GM10248 (cell line): ENCODE data around the gene TATDN2.

Experiments
- CTCF ChIA-PET: fragments of 300-600 bp; sonication (Branson Sonifier 250); formaldehyde crosslinking; extraction: SDS; loops from one replicate; lab custom pipeline; 2021; ENCODE audit warnings: antibody characterized with exemption; lab: Yijun Ruan, JAX
- POLR2A ChIA-PET: fragments of 350-650 bp; sonication (Branson Sonifier 250); formaldehyde crosslinking; extraction: SDS; loops from one replicate; lab custom pipeline; 2020; ENCODE audit warnings: antibody characterized with exemption; lab: Yijun Ruan, JAX
- DNase-seq: peaks from one replicate; pipeline ENCODE4 v3.0.0; 2012; ENCODE audit errors: extremely low spot score
- CTCF ChIP-seq: IDR thresholded peaks from 2 replicates; pipeline ENCODE4 v1.5.1; 2012; ENCODE audit warnings: mild to moderate bottlenecking, low read depth; ENCODE audit errors: extremely low read depth, missing control alignments, control extremely low read depth

The TATDN2 gene

GRCh38 chr3:10245081-10245712 is 3.1 kb upstream of the TATDN2 start:
- ChIA-PET CTCF (interaction anchor here (0.8 kb wide), 1 partner anchor 8 kb away, joined by 3 read pairs; no protein-coding TSS in a partner anchor), POLR2A (no interaction called here)
- no peak for DNase-seq
- no peak for TF ChIP-seq CTCF

- no peak for TF ChIP-seq CTCF
- DNase-seq: no peak
- CTCF ChIA-PET: interaction anchor here (1.0 to 1.8 kb wide), 6 partner anchors 8 to 222 kb away, joined by 3 to 6 read pairs (median 4); partner anchors contain the start of gene FANCD2
- POLR2A ChIA-PET: interaction anchor here (0.5 to 1.0 kb wide), 7 partner anchors 15 to 495 kb away, joined by 3 to 8 read pairs (median 3); no protein-coding TSS in a partner anchor
Observed at GRCh38 chr3:10247679-10248183, 528 bp upstream of the TATDN2 start.

- ChIA-PET POLR2A (interaction anchor here (0.7 kb wide), 1 partner anchor 13 kb away, joined by 4 read pairs; no protein-coding TSS in a partner anchor), CTCF (interaction anchor here (1.3 to 1.8 kb wide), 2 partner anchors 13 to 223 kb away, joined by 3 to 6 read pairs; partner anchors contain the start of gene FANCD2)
- peak; percentile 66 for DNase-seq
- no peak for TF ChIP-seq CTCF
Observed at GRCh38 chr3:10248984-10249748, 907 bp downstream of the TATDN2 start.

- no peak for DNase-seq
- POLR2A ChIA-PET: interaction anchor here (0.7 kb wide), 1 partner anchor 12 kb away, joined by 4 read pairs; no protein-coding TSS in a partner anchor
- CTCF ChIA-PET: no interaction called here
- TF ChIP-seq CTCF: no peak
Observed at GRCh38 chr3:10249833-10250232, 1.6 kb downstream of the TATDN2 start.

GRCh38 chr3:10251006-10251405 is 2.7 kb downstream of the TATDN2 start:
- POLR2A ChIA-PET: no interaction called here
- TF ChIP-seq CTCF: no peak
- CTCF ChIA-PET: no interaction called here
- no peak for DNase-seq

GRCh38 chr3:10253731-10254130 is 5.5 kb downstream of the TATDN2 start:
- DNase-seq: no peak
- CTCF ChIA-PET: interaction anchor here (0.6 to 2.4 kb wide), 3 partner anchors 10 to 450 kb away, joined by 3 to 11 read pairs (median 3); no protein-coding TSS in a partner anchor
- POLR2A ChIA-PET: no interaction called here
- no peak for TF ChIP-seq CTCF
